ENCODE measurements around the gene ANKMY1.
A peak's percentile ranks its signal among the peaks of the same experiment; 100 is the strongest.

ANKMY1 gene

GRCh38 chr2:240442891-240443715, 114.7 kb downstream of the ANKMY1 start:
- DNase-seq: no peak

GRCh38 chr2:240441993-240442411, 115.8 kb downstream of the ANKMY1 start:
- DNase-seq: no peak

- DNase-seq: no peak
Measured at GRCh38 chr2:240441326-240441992, 116.3 kb downstream of the ANKMY1 start.

- DNase-seq: no peak
Measured at GRCh38 chr2:240440704-240441320, 117.0 kb downstream of the ANKMY1 start.

GRCh38 chr2:240440251-240440650, 117.5 kb downstream of the ANKMY1 start:
- DNase-seq: no peak

GRCh38 chr2:240439698-240440151, 118.1 kb downstream of the ANKMY1 start:
- DNase-seq: peak; percentile 0

GRCh38 chr2:240438810-240439697, 118.7 kb downstream of the ANKMY1 start:
- DNase-seq: peak; percentile 1

- DNase-seq: peak; percentile 78
Measured at GRCh38 chr2:240437861-240438809, 119.7 kb downstream of the ANKMY1 start.

GRCh38 chr2:240437551-240437860, 120.3 kb downstream of the ANKMY1 start:
- no peak for DNase-seq

- DNase-seq: peak; percentile 10
Measured at GRCh38 chr2:240436683-240437550, 120.9 kb downstream of the ANKMY1 start.

- DNase-seq: peak; percentile 22
Measured at GRCh38 chr2:240435948-240436682, 121.7 kb downstream of the ANKMY1 start.

GRCh38 chr2:240435457-240435947, 122.3 kb downstream of the ANKMY1 start, which contains the start of gene GPC1:
Gene GPC1 (plus strand): TSS chr2:240435663. CDS start chr2:240435919, 256 bp downstream.
- DNase-seq: no peak

- peak; percentile 97 for DNase-seq
Measured at GRCh38 chr2:240434728-240435456, 122.9 kb downstream of the ANKMY1 start.

GRCh38 chr2:240433973-240434727, 123.6 kb downstream of the ANKMY1 start:
- DNase-seq: no peak

GRCh38 chr2:240432820-240433801, 124.7 kb downstream of the ANKMY1 start:
- no peak for DNase-seq

GRCh38 chr2:240432430-240432819, 125.4 kb downstream of the ANKMY1 start:
- DNase-seq: no peak

Measured in CD4-positive, alpha-beta T cell treated with Interleukin-17A for 4 hours (primary cell).